SKM-1 (cell line): ENCODE measurements around the gene LZTFL1.
"Not testable (repeated sequence)": the region's sequence is repeated elsewhere in the genome, so short reads cannot be mapped to it uniquely, and the experiment has no call there.

ENCODE experiments used
- DNase-seq: peaks from one replicate; lab custom pipeline; 2025; ENCODE audit not compliant: unreplicated experiment; lab: John Stamatoyannopoulos, UW

Gene LZTFL1

DNA sequence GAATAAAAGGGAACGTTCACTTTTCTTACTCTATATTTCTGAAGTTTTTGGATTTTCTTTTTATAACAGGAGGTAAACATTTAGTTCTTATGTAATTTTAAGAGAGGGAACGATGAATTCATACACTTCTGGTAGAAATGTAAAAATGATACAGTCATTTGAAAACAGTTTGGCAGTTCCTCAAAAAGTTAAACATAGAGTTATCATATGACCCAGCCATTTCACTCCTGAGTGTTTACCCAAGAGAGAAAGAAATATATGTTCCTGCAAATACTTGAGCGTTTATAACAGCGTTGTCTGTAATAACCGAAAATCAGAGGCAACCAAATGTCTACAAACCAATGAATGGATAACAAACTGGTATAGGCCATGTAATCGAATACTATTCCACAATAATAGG, 23.6 kb upstream of the LZTFL1 start:
- DNase-seq = no peak

- DNase-seq = no peak
Observed at GRCh38 chr3:45864760-45865519, 23.0 kb upstream of the LZTFL1 start.

GRCh38 chr3:45861043-45861719, 19.3 kb upstream of the LZTFL1 start:
- DNase-seq = no peak

GRCh38 chr3:45860481-45860880, 18.6 kb upstream of the LZTFL1 start:
- DNase-seq = no peak

GRCh38 chr3:45858809-45859543, 17.1 kb upstream of the LZTFL1 start:
- no peak for DNase-seq

DNA sequence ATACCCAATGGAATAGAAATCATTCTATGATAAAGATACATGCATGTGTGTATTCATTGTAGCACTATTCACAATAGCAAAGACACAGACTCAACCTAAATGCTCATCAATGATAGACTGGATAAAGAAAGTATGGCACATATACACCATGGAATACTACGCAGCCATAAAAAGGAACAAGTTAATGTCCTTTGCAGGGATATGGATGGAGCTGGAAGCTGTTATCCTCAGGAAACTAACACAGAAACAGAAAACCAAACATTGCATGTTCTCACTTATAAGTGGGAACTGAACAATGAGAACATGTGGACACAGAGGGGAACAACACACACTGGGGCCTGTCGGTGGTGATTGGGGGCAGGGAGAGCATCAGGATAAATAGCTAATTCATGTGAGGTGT, 15.1 kb upstream of the LZTFL1 start:
- DNase-seq = not testable (repeated sequence)

DNA sequence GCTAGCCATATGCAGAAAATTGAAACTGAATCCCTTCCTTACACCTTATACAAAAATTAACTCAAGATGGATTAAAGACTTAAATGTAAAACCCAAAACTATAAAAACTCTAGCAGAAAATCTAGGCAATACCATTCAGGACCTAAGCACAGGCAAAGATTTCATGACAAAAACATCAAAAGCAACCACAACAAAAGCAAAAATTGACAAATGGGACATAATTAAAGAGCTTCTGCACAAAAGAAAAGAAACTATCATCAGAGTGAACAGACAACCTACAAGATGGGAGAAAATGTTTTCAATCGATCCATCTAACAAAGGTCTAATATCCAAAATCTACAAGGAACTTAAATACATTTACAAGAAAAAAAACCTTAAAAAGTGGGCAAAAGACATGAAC, 14.4 kb upstream of the LZTFL1 start:
- DNase-seq = not testable (repeated sequence)

GRCh38 chr3:45852828-45853227, 10.9 kb upstream of the LZTFL1 start:
- no peak for DNase-seq

DNA sequence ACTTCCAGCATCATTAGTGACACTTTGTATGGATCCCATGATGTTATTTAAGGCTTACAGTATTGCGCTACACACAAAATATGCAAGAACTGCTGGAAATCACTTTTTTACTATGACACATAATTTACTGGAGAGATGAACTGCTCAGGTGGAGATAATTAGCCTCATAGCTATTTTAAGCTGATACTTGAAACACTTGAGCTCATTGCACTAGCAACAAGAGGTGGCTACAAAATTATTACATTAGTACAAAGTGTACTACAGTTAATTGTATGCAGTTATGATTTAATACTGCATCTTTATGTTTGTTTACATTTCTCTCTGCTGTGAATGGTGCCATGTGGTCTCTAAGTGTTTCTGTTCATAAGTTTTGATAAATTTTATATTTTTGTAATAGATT, 6.5 kb upstream of the LZTFL1 start:
- DNase-seq = no peak

DNA sequence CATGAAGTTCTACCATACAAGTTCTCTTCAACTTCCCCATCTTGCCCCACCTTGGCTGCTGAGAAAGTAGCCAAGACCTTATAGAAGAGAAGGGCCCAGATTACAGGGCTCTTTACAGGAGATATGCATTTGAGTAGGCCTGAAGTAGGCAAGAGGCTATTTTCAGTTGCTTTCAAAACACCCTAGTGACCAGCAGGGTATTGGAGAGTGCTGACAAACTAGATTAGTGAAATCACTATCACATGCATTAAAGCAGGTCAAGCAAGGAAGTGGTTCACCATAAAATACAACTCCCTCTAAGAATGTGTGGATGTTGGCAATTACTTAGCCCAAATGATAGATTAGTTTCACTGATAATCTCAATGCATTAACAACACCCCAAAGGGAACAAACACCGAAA, 2.7 kb upstream of the LZTFL1 start:
- no peak for DNase-seq

GRCh38 chr3:45842851-45843625, 1.1 kb upstream of the LZTFL1 start:
- no peak for DNase-seq

- DNase-seq = peak; percentile 13
Observed at GRCh38 chr3:45841420-45841756, 531 bp downstream of the LZTFL1 start.

DNA sequence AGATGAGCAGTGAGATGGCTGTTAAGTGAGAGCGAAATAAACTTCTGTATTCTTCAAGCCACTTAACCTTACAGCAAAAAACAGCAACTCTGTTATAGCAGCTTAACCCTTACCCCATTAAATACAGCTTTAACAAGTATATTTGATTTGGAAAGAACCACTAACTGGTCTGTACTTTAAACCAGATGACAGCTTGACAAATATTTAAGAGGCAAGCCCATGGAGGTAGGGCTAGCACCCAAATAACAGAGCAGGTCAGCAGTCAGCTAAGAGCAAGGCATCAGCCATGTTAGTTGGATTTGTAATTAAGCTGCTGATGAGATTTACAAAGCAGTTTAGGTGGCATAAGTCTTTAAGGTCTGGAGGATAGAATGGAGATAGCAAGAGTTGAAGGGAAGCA, 3.5 kb downstream of the LZTFL1 start:
- DNase-seq = no peak

GRCh38 chr3:45832699-45833098, 9.2 kb downstream of the LZTFL1 start:
- DNase-seq = no peak

DNA sequence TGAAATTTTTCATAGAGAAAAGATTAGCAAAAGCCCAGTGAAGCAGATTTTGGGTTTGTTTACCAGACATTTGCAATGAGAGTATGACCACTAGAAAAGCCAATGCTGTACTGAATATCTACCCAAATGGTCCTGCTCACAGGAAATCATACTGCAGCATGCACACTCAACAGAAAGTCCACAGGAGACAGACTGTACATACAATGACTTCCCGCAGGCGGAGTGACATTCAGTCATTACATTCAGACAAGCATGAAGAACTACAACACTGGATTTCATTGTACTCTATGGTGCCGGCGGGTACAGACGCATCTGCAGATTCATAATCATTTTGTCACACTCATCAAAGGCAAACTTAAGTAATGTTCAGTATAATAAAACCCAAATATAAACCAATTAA, 11.8 kb downstream of the LZTFL1 start:
- DNase-seq = no peak

GRCh38 chr3:45826908-45827307, 15.0 kb downstream of the LZTFL1 start:
- DNase-seq = no peak

- no peak for DNase-seq
Observed at GRCh38 chr3:45826321-45826720, 15.6 kb downstream of the LZTFL1 start.

GRCh38 chr3:45821127-45821526, 20.8 kb downstream of the LZTFL1 start:
- DNase-seq = no peak

- DNase-seq = no peak
Observed at GRCh38 chr3:45819543-45819942, 22.4 kb downstream of the LZTFL1 start.

GRCh38 chr3:45817831-45818522, 23.9 kb downstream of the LZTFL1 start:
- DNase-seq = no peak

DNA sequence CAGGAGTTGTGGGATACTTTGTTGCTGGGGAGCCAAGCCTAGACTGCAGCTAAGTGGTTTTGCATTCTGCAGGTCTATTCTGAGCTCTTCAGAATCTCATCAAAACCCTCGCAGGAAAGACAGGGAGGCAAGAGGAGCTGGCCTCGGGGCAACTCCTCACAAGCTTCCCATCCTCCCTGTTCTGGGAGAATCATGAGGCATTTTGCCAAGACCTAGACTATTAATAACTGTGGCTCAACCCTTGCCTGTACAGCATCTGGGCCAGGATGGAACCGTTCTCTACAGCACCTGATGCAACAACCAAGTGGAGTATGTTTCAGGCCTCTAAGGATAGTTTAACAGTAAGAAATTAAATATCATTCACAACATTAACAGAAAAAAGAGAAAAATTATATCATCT, 25.4 kb downstream of the LZTFL1 start:
- no peak for DNase-seq
